Measurements from ENCODE around the gene RASSF4.

The RASSF4 gene

DNA sequence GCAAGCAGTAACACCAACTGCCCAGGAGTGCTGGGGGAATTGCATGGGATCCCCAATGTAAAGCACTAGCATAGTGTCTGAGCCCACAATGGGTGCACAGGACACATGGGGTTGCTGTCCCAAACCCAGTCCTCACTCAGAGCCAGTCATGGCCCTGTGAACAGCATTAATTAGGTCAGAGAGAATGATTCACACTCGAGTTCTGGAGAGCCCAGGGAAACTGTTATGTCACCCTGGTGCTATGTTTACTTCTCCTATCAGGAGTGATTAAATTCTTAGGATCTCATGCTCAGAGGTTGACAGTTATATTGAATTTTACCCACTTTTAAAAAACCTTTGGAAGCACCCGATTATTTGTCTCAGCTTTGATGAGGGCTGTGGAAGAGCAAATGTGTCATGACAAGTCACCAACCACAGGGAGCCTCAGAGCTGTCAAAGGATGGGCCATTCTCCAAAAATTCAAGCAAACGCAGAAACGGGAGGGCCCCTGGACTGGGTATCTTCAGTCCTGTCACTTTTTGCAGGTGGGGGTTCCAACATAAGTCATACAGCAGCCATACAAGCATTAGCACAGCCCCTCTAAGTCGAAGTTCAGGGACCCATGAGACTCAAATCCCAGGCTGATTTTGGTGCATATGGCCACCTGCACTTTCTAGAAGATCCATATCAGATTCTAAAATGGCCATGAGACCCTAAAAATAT lies 1.3 kb upstream of the RASSF4 start:
- H3K9me3 ChIP-seq (ENCODE audit: control insufficient read depth, insufficient read depth, low read length), result no peaks in the 10 kb centered on the region
- H3K9ac ChIP-seq (ENCODE audit: low read depth, low read length), result peak overlapping the region; percentile 86; the same call in 1 of the 2 replicates
- H3K36me3 ChIP-seq (ENCODE audit: insufficient read depth, low read length), result no peaks in the 10 kb centered on the region
- H3K4me1 ChIP-seq (ENCODE audit: insufficient read depth, low read length), result peaks cover 13% of the 10 kb centered on the region

GRCh38 chr10:44958898-44959246 lies 730 bp upstream of the RASSF4 start:
- Histone ChIP-seq H3K9ac (ENCODE audit: low read depth, low read length) (peak overlapping the region; percentile 86), H3K4me1 (ENCODE audit: insufficient read depth, low read length) (peaks cover 15% of the 10 kb centered on the region), H3K9me3 (ENCODE audit: control insufficient read depth, insufficient read depth, low read length) (no peaks in the 10 kb centered on the region), H3K36me3 (ENCODE audit: insufficient read depth, low read length) (no peaks in the 10 kb centered on the region)

DNA sequence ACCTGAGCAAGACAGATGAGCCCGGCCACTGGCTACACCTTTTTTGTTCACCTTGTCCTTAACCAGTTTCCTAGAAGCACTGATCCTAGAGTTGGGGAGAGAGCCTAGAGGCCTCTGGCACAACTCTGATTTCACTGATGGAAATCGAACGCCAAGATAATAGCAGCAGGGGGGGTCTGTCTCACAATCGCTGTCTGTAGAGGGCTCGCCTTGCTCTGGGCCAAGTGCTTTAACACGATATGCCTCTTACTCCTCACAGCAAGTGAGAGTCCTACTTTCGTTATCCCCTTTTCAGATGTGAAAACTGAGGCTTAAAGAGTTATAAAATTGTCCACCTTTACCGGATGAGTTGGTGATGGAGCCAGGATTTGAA lies 472 bp downstream of the RASSF4 start:
- Histone ChIP-seq H3K4me1 (ENCODE audit: insufficient read depth, low read length) (peaks cover 27% of the 10 kb centered on the region), H3K9me3 (ENCODE audit: control insufficient read depth, insufficient read depth, low read length) (no peaks in the 10 kb centered on the region), H3K36me3 (ENCODE audit: insufficient read depth, low read length) (no peaks in the 10 kb centered on the region), H3K9ac (ENCODE audit: low read depth, low read length) (peak overlapping the region; percentile 58; the same call in 1 of the 2 replicates)

GRCh38 chr10:44960482-44961229 lies 1.1 kb downstream of the RASSF4 start:
- Histone ChIP-seq H3K4me1 (ENCODE audit: insufficient read depth, low read length) (peaks cover 33% of the 10 kb centered on the region), H3K9me3 (ENCODE audit: control insufficient read depth, insufficient read depth, low read length) (no peaks in the 10 kb centered on the region), H3K9ac (ENCODE audit: low read depth, low read length) (peak overlapping the region; percentile 58; the same call in 1 of the 2 replicates), H3K36me3 (ENCODE audit: insufficient read depth, low read length) (no peaks in the 10 kb centered on the region)

- Histone ChIP-seq H3K4me1 (ENCODE audit: insufficient read depth, low read length) (peaks cover 38% of the 10 kb centered on the region), H3K9ac (ENCODE audit: low read depth, low read length) (no peak overlapping the region), H3K36me3 (ENCODE audit: insufficient read depth, low read length) (no peaks in the 10 kb centered on the region), H3K9me3 (ENCODE audit: control insufficient read depth, insufficient read depth, low read length) (no peaks in the 10 kb centered on the region)
Observed at GRCh38 chr10:44961230-44961571, 1.6 kb downstream of the RASSF4 start.

- no peak overlapping the region for H3K9ac ChIP-seq (ENCODE audit: low read depth, low read length)
Observed at GRCh38 chr10:44961931-44962750, 2.5 kb downstream of the RASSF4 start.

DNA sequence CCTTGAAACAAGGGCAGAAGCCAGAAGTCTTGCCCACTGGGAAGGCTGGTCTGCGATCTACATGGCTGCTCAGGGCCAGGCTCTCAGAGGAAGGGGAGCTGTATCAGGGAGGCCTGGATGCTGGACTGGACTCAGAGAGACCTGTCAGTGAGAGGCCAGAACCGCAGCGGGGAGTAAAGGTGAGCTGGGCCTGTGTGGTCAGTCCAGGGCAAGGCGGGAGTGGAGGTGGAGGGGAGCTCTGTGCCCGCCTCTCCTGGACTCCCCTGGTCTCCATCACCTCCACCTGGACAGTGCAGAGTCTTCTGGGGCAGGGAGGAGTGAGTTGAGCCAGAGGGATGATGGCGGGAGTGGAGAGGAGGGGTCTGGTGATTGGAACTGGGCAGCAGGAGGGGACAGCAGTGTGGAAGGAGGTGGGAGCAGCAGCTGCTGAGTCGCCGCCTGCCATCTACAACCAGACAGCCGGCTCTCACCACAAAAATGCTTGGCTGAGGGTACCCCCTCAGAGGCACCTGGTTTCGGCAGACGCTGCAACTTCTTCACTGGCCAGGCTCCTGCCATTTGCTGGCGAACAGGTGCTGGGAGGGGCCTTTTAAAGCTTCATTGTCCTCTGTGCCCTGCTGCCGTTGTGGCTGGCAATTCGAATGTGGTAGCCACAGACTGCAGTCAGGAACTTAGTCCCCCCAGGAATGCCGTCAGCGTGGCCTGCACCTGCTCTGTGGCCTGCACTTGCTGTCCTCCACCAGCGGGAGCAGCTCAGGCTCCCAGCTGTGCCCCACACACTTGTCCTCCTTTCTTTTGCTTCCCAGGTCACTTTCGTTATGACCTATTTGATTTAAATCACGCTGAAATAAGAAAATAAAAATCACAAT lies 3.5 kb downstream of the RASSF4 start:
- Histone ChIP-seq H3K36me3 (ENCODE audit: insufficient read depth, low read length) (no peaks in the 10 kb centered on the region), H3K9me3 (ENCODE audit: control insufficient read depth, insufficient read depth, low read length) (no peaks in the 10 kb centered on the region), H3K4me1 (ENCODE audit: insufficient read depth, low read length) (peaks cover 41% of the 10 kb centered on the region), H3K9ac (ENCODE audit: low read depth, low read length) (no peak overlapping the region)

More at GRCh38 chr10:44961931-44962750, 2.5 kb downstream of the RASSF4 start:
- Histone ChIP-seq H3K9me3 (ENCODE audit: control insufficient read depth, insufficient read depth, low read length) (no peaks in the 10 kb centered on the region), H3K36me3 (ENCODE audit: insufficient read depth, low read length) (no peaks in the 10 kb centered on the region), H3K4me1 (ENCODE audit: insufficient read depth, low read length) (peaks cover 38% of the 10 kb centered on the region)

- H3K9ac ChIP-seq (ENCODE audit: low read depth, low read length), result no peak overlapping the region
- peaks cover 38% of the 10 kb centered on the region for H3K4me1 ChIP-seq (ENCODE audit: insufficient read depth, low read length)
- H3K9me3 ChIP-seq (ENCODE audit: control insufficient read depth, insufficient read depth, low read length), result no peaks in the 10 kb centered on the region
- no peaks in the 10 kb centered on the region for H3K36me3 ChIP-seq (ENCODE audit: insufficient read depth, low read length)
Observed at GRCh38 chr10:44963772-44964633, 4.4 kb downstream of the RASSF4 start.

DNA sequence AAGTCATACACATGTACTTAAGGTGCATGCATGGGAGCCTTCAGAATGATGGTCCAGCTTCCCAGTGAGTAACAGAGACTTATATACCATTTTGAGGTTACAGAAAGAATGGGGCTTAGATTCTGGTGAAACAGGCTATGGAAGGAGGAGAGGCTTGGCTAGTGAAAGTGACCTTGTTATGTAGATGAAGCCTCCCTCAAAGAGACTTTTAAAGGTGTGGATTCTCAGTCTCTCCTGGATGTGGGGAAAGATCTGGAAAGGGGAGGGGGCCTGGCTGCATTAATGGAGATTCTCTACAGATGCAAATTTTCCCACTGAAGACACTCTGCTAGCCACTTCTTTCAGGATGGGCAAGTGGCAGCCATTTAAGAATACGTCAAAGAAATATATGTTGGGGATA lies 5.5 kb downstream of the RASSF4 start:
- H3K9me3 ChIP-seq (ENCODE audit: control insufficient read depth, insufficient read depth, low read length), result no peaks in the 10 kb centered on the region
- H3K4me1 ChIP-seq (ENCODE audit: insufficient read depth, low read length), result peaks cover 38% of the 10 kb centered on the region
- no peak overlapping the region for H3K9ac ChIP-seq (ENCODE audit: low read depth, low read length)
- H3K36me3 ChIP-seq (ENCODE audit: insufficient read depth, low read length), result no peaks in the 10 kb centered on the region

- Histone ChIP-seq H3K4me1 (ENCODE audit: insufficient read depth, low read length) (peaks cover 38% of the 10 kb centered on the region), H3K9ac (ENCODE audit: low read depth, low read length) (no peak overlapping the region), H3K9me3 (ENCODE audit: control insufficient read depth, insufficient read depth, low read length) (no peaks in the 10 kb centered on the region), H3K36me3 (ENCODE audit: insufficient read depth, low read length) (no peaks in the 10 kb centered on the region)
Observed at GRCh38 chr10:44965651-44966097, 6.1 kb downstream of the RASSF4 start.

GRCh38 chr10:44966129-44966815 lies 6.7 kb downstream of the RASSF4 start:
- no peak overlapping the region for H3K9ac ChIP-seq (ENCODE audit: low read depth, low read length)
- H3K36me3 ChIP-seq (ENCODE audit: insufficient read depth, low read length), result no peaks in the 10 kb centered on the region
- no peaks in the 10 kb centered on the region for H3K9me3 ChIP-seq (ENCODE audit: control insufficient read depth, insufficient read depth, low read length)
- peaks cover 38% of the 10 kb centered on the region for H3K4me1 ChIP-seq (ENCODE audit: insufficient read depth, low read length)

DNA sequence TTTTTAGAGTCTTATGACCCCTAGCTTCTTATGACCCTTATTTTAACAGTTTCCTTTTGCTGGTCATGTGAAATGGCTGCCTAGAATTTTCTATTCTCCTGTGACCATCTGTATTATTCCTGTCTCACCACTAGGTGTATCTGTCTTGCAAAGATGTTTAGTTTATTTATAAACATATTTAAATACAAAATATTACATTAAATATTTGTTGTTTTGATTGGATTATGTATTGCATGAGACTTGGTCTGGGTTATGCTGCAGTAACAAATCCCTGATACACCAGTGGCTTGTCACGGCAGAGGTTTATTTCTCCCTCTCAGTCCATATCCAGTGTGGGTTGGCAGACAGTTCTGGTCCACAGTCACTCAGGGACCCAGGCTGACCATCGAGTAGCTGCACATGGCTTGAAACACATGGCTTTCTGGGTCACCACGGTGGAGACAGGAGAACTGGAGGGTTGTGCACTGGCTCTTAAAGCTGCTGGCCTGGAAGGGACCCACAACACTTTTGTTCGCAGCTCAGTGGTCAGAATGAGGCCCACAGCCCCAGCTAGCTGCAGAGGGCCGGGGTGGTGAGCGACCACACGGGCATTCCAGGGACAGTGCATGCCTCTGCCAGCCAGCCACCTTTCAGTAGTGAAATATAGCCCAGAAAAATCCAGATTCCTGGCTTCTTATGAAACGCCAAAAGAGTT lies 7.4 kb downstream of the RASSF4 start:
- Histone ChIP-seq H3K9ac (ENCODE audit: low read depth, low read length) (no peak overlapping the region), H3K4me1 (ENCODE audit: insufficient read depth, low read length) (peaks cover 38% of the 10 kb centered on the region), H3K9me3 (ENCODE audit: control insufficient read depth, insufficient read depth, low read length) (no peaks in the 10 kb centered on the region)

More for the DNA sequence above, 7.4 kb downstream of the RASSF4 start:
- H3K36me3 ChIP-seq (ENCODE audit: insufficient read depth, low read length), result no peaks in the 10 kb centered on the region

Data from ES-I3 (cell line).